Measurements from ENCODE around the gene TC2N. TPM values are rescaled to one million over a fixed set of nuclear protein-coding genes. Genes with fewer than 3 reads are reported as not detected.
"Not testable (repeated sequence)": the region's sequence is repeated elsewhere in the genome, so short reads cannot be mapped to it uniquely, and the experiment has no call there.

Gene TC2N
- total and polyA plus RNA-seq, 7 donors: 12.1 to 49.2 (median 28.2) TPM

DNA sequence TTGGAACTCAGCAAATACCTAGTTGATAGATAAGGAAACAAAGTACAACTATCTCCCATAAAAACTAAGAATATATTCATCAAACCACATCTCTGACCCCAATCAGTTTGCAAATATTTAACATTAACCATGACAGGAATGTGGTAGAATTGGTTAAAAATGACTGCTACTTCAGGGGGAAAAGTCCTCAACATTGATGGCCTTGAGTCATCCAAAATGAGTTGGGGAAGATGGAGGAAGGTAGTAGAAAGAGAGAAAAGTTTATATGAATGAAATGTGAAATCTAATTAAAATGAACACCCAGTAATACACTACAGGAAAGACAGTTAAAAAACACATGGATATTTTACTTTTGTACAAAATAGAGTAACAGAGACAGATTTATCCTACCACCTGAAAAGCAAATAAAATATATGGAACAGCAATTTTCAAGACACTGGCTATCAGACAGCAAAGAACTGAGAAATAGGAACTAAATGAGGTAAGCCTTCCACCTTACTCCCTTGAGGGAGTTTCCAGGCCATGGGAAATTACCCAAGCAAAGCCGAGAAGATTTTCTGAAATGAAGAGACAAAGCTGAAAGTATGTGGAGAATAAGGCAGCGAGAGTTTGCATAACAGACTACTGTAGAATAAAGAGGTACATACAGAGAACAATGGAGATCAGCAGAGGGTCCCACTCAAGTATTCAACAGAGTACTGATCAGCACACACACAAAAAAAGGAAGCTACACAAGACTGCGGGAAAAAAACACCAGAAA is 49.6 kb downstream of the TC2N start:
- no peaks in the 10 kb centered on the region for H3K27me3 ChIP-seq
- no peaks in the 10 kb centered on the region for H3K4me1 ChIP-seq
- WGBS, 2 donors: 67 to 90% methylated on average over 3 of the region's 3 CpGs
- H3K27ac ChIP-seq: no peak overlapping the region
- H3K36me3 ChIP-seq: no peaks in the 10 kb centered on the region
- peaks cover 0 to 2% (median 0%) of the 10 kb centered on the region in 4 donors for H3K9me3 ChIP-seq
- H3K4me3 ChIP-seq: no peak overlapping the region
- TF ChIP-seq, protein P1, sequence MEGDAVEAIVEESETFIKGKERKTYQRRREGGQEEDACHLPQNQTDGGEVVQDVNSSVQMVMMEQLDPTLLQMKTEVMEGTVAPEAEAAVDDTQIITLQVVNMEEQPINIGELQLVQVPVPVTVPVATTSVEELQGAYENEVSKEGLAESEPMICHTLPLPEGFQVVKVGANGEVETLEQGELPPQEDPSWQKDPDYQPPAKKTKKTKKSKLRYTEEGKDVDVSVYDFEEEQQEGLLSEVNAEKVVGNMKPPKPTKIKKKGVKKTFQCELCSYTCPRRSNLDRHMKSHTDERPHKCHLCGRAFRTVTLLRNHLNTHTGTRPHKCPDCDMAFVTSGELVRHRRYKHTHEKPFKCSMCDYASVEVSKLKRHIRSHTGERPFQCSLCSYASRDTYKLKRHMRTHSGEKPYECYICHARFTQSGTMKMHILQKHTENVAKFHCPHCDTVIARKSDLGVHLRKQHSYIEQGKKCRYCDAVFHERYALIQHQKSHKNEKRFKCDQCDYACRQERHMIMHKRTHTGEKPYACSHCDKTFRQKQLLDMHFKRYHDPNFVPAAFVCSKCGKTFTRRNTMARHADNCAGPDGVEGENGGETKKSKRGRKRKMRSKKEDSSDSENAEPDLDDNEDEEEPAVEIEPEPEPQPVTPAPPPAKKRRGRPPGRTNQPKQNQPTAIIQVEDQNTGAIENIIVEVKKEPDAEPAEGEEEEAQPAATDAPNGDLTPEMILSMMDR (IDR thresholded peaks at IDR 0.05): no peak
- TF ChIP-seq EP300 (IDR thresholded peaks at IDR 0.05): no peak
- intact Hi-C loops (cut with DNase I): no loop called here
- no peak for DNase-seq

DNA sequence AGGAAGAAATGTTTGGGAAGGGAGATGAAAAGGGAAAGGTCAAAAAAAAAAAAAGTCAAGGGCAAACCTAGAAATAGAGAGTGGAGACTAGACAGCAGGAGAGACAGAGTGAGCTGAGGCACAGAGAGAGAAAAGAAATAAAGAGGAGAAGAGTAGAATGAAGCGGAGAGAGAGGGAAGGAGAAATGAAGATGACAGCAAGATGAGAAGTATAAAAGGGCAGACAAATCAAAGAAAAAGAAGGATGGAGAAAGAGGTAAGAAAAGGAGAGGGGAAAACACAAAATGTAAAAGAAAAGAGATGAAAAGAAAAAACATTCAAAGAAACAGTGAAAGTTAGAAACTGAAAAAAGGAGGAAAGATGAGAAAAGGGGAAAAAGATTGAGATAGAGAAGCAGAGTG is 53.0 kb downstream of the TC2N start:
- TF ChIP-seq EP300 (IDR thresholded peaks at IDR 0.05): no peak
- TF ChIP-seq POLR2AphosphoS5 (IDR thresholded peaks at IDR 0.05): no peak
- H3K4me3 ChIP-seq: no peak overlapping the region
- 92 to 95% methylated on average over 1 of the region's 1 CpG for WGBS, 2 donors
- no peak overlapping the region for H3K27ac ChIP-seq
- no peaks in the 10 kb centered on the region for H3K9me3 ChIP-seq
- intact Hi-C loops (cut with DNase I): no loop called here
- DNase-seq: no peak
- no peaks in the 10 kb centered on the region for H3K27me3 ChIP-seq
- H3K4me1 ChIP-seq: no peaks in the 10 kb centered on the region
- H3K36me3 ChIP-seq: no peaks in the 10 kb centered on the region

GRCh38 chr14:91810699-91811098 is 56.6 kb downstream of the TC2N start:
- Histone ChIP-seq H3K9me3 (peaks cover 0 to 17% (median 9%) of the 10 kb centered on the region in 4 donors), H3K4me3 (no peak overlapping the region), H3K36me3 (peaks cover 0 to 4% (median 0%) of the 10 kb centered on the region in 4 donors), H3K4me1 (no peaks in the 10 kb centered on the region), H3K27me3 (no peaks in the 10 kb centered on the region), H3K27ac (no peak overlapping the region)
- TF ChIP-seq EP300 (IDR thresholded peaks at IDR 0.05) (no peak), POLR2A (IDR thresholded peaks at IDR 0.05) (no peak), POLR2AphosphoS5 (IDR thresholded peaks at IDR 0.05) (no peak)
- TF ChIP-seq, protein P1 (IDR thresholded peaks at IDR 0.05): no peak
- 92 to 97% methylated on average over 2 of the region's 2 CpGs for WGBS, 2 donors
- intact Hi-C loops (cut with DNase I): no loop called here
- no peak for DNase-seq

- H3K4me3 ChIP-seq: no peak overlapping the region
- peaks cover 0 to 18% (median 10%) of the 10 kb centered on the region in 4 donors for H3K9me3 ChIP-seq
- intact Hi-C loops (cut with DNase I): no loop called here
- DNase-seq: no peak
- H3K27ac ChIP-seq: no peak overlapping the region
- no peaks in the 10 kb centered on the region for H3K27me3 ChIP-seq
- no peak for TF ChIP-seq POLR2AphosphoS5 (IDR thresholded peaks at IDR 0.05)
- TF ChIP-seq, protein P1 (IDR thresholded peaks at IDR 0.05): no peak
- TF ChIP-seq EP300 (IDR thresholded peaks at IDR 0.05): no peak
- TF ChIP-seq POLR2A (IDR thresholded peaks at IDR 0.05): no peak
- no peaks in the 10 kb centered on the region for H3K4me1 ChIP-seq
- peaks cover 0 to 4% (median 0%) of the 10 kb centered on the region in 4 donors for H3K36me3 ChIP-seq
These were observed 60.6 kb downstream of the TC2N start for GRCh38 chr14:91806716-91807115.

- H3K27ac ChIP-seq; H3K27me3 ChIP-seq; H3K4me3 ChIP-seq; H3K36me3 ChIP-seq; intact Hi-C loops (cut with DNase I); H3K4me1 ChIP-seq; DNase-seq: not testable (repeated sequence)
- H3K9me3 ChIP-seq: peaks cover 0 to 18% (median 10%) of the 10 kb centered on the region in 4 donors
- WGBS, 2 donors: 89 to 90% methylated on average over 1 of the region's 1 CpG
These were observed 61.2 kb downstream of the TC2N start for GRCh38 chr14:91806094-91806493.

DNA sequence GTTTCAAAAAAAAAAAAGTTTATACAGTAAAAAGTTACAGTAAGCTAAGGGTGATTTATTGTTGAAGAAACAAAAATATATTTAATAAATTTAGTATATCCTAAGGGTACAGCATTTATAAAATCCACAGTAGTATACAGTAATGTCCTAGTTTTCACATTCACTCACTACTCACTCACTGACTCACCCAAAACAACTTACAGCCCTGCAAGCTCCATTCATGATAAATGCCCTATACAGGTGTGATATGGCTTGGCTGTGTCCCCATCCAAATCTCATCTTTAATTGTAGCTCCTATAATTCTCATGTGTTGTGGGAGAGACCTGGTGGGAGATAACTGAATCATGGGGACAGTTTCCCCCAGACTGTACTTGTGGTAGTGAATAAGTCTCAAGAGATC is 61.7 kb downstream of the TC2N start:
- DNase-seq: no peak
- TF ChIP-seq EP300 (IDR thresholded peaks at IDR 0.05) (no peak), POLR2AphosphoS5 (IDR thresholded peaks at IDR 0.05) (no peak), POLR2A (IDR thresholded peaks at IDR 0.05) (no peak)
- TF ChIP-seq, protein P1 (IDR thresholded peaks at IDR 0.05): no peak
- Histone ChIP-seq H3K4me1 (no peaks in the 10 kb centered on the region), H3K9me3 (peaks cover 0 to 18% (median 10%) of the 10 kb centered on the region in 4 donors), H3K27me3 (no peaks in the 10 kb centered on the region), H3K27ac (no peak overlapping the region), H3K4me3 (no peak overlapping the region), H3K36me3 (peaks cover 0 to 4% (median 0%) of the 10 kb centered on the region in 4 donors)
- intact Hi-C loops (cut with DNase I): no loop called here

Data from sigmoid colon (tissue), 7 donors.